DOHH2 (cell line): Measurements from ENCODE around the gene MTMR6.

Experiments
- H3F3A ChIP-seq: fragments of 200-600 bp; sonication (generic), shearing (Covaris generic); 2 replicates; pipeline ENCODE4 v1.6.0; 2016; ENCODE audit warnings: antibody characterized with exemption, mild to moderate bottlenecking; ENCODE audit not compliant: control insufficient read depth, insufficient read depth
- H3K27ac ChIP-seq: fragments of 200-600 bp; sonication (generic); 2 replicates; pipeline ENCODE4 v1.5.1; 2014; ENCODE audit warnings: low read depth, mild to moderate bottlenecking, low read length, moderate library complexity
- H3K27me3 ChIP-seq: fragments of 200-600 bp; sonication (generic); 2 replicates; pipeline ENCODE4 v1.6.1; 2014; ENCODE audit warnings: mild to moderate bottlenecking, low read length, mixed read lengths; ENCODE audit not compliant: control insufficient read depth
- H3K36me3 ChIP-seq: fragments of 200-600 bp; sonication (generic); 2 replicates; pipeline ENCODE4 v1.6.1; 2014; ENCODE audit warnings: mild to moderate bottlenecking, low read length, moderate library complexity, mixed read lengths; ENCODE audit not compliant: control insufficient read depth
- H3K4me1 ChIP-seq: fragments of 200-600 bp; sonication (generic); 2 replicates; pipeline ENCODE4 v1.6.1; 2014; ENCODE audit warnings: mild to moderate bottlenecking, low read length, mixed read lengths; ENCODE audit not compliant: control insufficient read depth
- H3K4me2 ChIP-seq: fragments of 200-600 bp; sonication (generic); 2 replicates; pipeline ENCODE4 v1.6.0; 2014; ENCODE audit warnings: mild to moderate bottlenecking, low read length, moderate library complexity
- H3K4me3 ChIP-seq: fragments of 200-600 bp; sonication (generic); 2 replicates; pipeline ENCODE4 v1.5.1; 2014; ENCODE audit warnings: mild to moderate bottlenecking, low read length, mixed read lengths
- H3K79me2 ChIP-seq: fragments of 200-600 bp; sonication (generic); 2 replicates; pipeline ENCODE4 v1.6.1; 2014; ENCODE audit warnings: mild to moderate bottlenecking, low read length, mixed read lengths; ENCODE audit not compliant: control insufficient read depth
- H3K9me2 ChIP-seq: fragments of 200-600 bp; sonication (generic); replicated peaks from 2 replicates; pipeline ENCODE4 v1.6.1; 2014; ENCODE audit warnings: mild to moderate bottlenecking, low read length, mixed read lengths; ENCODE audit not compliant: control insufficient read depth
- H3K9me3 ChIP-seq: fragments of 200-600 bp; sonication (generic); 2 replicates; pipeline ENCODE4 v1.6.1; 2014; ENCODE audit warnings: antibody characterized with exemption, low read length, mixed read lengths; ENCODE audit not compliant: control insufficient read depth, insufficient read depth
- H4K20me1 ChIP-seq: fragments of 200-600 bp; sonication (generic); 2 replicates; pipeline ENCODE4 v1.6.0; 2014; ENCODE audit warnings: low read depth, mild to moderate bottlenecking, antibody characterized with exemption, low read length, moderate library complexity; ENCODE audit not compliant: control insufficient read depth, insufficient read depth
- EZH2phosphoT487 ChIP-seq: fragments of 200-600 bp; sonication (generic); IDR thresholded peaks from 2 replicates; pipeline ENCODE4 v1.6.1; 2017; ENCODE audit warnings: borderline replicate concordance, mild to moderate bottlenecking, antibody characterized with exemption, low read length, moderate library complexity, mixed read lengths
- TF ChIP-seq, protein P1 (sequence below): fragments of 200-600 bp; sonication (generic); IDR thresholded peaks from one replicate; pipeline ENCODE4 v1.5.1; 2014; ENCODE audit warnings: antibody characterized with exemption, mild to moderate bottlenecking, low read depth, low read length; ENCODE audit not compliant: poor library complexity, severe bottlenecking

MTMR6 gene

DNA sequence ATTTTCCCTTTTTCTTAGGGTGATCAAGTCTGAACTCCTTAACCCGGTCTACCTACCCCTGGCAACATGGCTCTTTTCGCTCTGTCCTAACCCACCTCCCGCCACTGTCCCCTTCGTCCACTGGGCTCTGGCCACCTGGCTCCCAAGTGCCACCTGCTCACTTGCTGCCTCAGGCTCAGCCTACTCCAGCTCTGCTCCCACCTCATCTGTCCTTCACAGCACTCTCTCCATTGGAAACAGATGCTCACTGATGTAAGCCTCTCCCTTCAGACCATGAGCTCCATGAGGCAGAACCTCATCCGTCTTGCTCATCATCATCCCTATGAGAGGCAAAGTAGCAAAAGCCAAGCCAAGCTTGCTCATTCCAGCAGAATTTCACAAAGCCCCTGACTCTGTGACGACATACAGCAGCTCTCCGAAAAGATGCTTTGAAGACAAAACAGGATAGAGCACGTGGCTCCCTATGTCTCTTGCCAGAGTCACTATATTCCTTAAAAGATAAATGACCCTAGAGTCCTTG is 79.9 kb downstream of the MTMR6 start:
- H3K9me2 ChIP-seq, result no peaks in the 10 kb centered on the region
- TF ChIP-seq EZH2phosphoT487, result no peak
- TF ChIP-seq, protein P1, sequence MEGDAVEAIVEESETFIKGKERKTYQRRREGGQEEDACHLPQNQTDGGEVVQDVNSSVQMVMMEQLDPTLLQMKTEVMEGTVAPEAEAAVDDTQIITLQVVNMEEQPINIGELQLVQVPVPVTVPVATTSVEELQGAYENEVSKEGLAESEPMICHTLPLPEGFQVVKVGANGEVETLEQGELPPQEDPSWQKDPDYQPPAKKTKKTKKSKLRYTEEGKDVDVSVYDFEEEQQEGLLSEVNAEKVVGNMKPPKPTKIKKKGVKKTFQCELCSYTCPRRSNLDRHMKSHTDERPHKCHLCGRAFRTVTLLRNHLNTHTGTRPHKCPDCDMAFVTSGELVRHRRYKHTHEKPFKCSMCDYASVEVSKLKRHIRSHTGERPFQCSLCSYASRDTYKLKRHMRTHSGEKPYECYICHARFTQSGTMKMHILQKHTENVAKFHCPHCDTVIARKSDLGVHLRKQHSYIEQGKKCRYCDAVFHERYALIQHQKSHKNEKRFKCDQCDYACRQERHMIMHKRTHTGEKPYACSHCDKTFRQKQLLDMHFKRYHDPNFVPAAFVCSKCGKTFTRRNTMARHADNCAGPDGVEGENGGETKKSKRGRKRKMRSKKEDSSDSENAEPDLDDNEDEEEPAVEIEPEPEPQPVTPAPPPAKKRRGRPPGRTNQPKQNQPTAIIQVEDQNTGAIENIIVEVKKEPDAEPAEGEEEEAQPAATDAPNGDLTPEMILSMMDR, result no peak
- no peak overlapping the region for H3K4me3 ChIP-seq
- H3F3A ChIP-seq, result no peaks in the 10 kb centered on the region
- no peak overlapping the region for H3K4me2 ChIP-seq
- H4K20me1 ChIP-seq, result no peaks in the 10 kb centered on the region
- no peaks in the 10 kb centered on the region for H3K9me3 ChIP-seq
- H3K27me3 ChIP-seq, result no peaks in the 10 kb centered on the region; the same call in 1 of the 2 replicates
- no peaks in the 10 kb centered on the region for H3K4me1 ChIP-seq
- H3K36me3 ChIP-seq, result no peaks in the 10 kb centered on the region
- no peaks in the 10 kb centered on the region for H3K79me2 ChIP-seq
- H3K27ac ChIP-seq, result no peak overlapping the region

DNA sequence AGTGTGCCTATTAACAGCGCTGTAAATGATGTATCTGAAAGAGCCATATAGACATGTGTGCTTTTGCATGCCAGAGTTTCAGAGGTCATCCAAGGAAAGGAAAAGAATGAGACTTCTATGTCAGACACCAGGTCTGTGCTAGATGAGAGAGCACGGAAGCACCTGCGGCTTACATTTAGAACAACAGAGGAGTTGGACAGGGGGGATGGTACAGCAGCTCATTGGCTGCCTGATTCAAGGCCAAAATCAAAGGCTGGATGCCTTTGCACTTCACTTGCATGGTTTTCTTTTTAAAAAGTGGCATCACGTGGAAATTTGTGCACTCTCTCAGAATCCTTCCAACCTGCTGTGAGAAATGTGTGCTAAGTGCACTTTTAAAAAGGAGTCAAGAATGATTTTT is 82.4 kb downstream of the MTMR6 start:
- Histone ChIP-seq H3K9me3 (no peaks in the 10 kb centered on the region), H4K20me1 (no peaks in the 10 kb centered on the region), H3K79me2 (no peaks in the 10 kb centered on the region), H3K4me1 (no peaks in the 10 kb centered on the region), H3K4me3 (no peak overlapping the region), H3K27ac (no peak overlapping the region), H3F3A (no peaks in the 10 kb centered on the region), H3K9me2 (no peaks in the 10 kb centered on the region), H3K4me2 (no peak overlapping the region), H3K36me3 (no peaks in the 10 kb centered on the region), H3K27me3 (no peaks in the 10 kb centered on the region; the same call in 1 of the 2 replicates)
- TF ChIP-seq, protein P1, result no peak
- TF ChIP-seq EZH2phosphoT487, result no peak

- no peaks in the 10 kb centered on the region for H3F3A ChIP-seq
- H3K4me2 ChIP-seq, result no peak overlapping the region
- no peaks in the 10 kb centered on the region for H4K20me1 ChIP-seq
- H3K4me1 ChIP-seq, result no peaks in the 10 kb centered on the region
- no peaks in the 10 kb centered on the region for H3K79me2 ChIP-seq
- H3K27ac ChIP-seq, result no peak overlapping the region
- TF ChIP-seq, protein P1, result no peak
- no peak for TF ChIP-seq EZH2phosphoT487
- H3K27me3 ChIP-seq, result peaks cover 2% of the 10 kb centered on the region; the same call in 1 of the 2 replicates
- no peaks in the 10 kb centered on the region for H3K9me3 ChIP-seq
- no peaks in the 10 kb centered on the region for H3K36me3 ChIP-seq
- H3K4me3 ChIP-seq, result no peak overlapping the region
- H3K9me2 ChIP-seq, result no peaks in the 10 kb centered on the region
Observed at GRCh38 chr13:25203127-25203740, 84.1 kb downstream of the MTMR6 start.
